SK-N-SH treated with all-trans-retinoic acid at 6 μM for 48 hours (cell line): ENCODE data around the gene ZMYND11.

ENCODE experiments used
- CSDC2 ChIP-seq: fragments of 250-450 bp; sonication (Bioruptor Pico); IDR thresholded peaks from 2 replicates; pipeline ENCODE4 v1.5.0; 2020; ENCODE audit warnings: mild to moderate bottlenecking, moderate library complexity
- RARB ChIP-seq: fragments of 250-450 bp; sonication (Bioruptor Pico); IDR thresholded peaks from 2 replicates; pipeline ENCODE4 v1.8.0; 2021; ENCODE audit warnings: mild to moderate bottlenecking, moderate library complexity
- ZNF70 ChIP-seq: fragments of 450-650 bp; formaldehyde crosslinking; IDR thresholded peaks from 2 replicates; pipeline ENCODE4 v1.5.0; 2020; ENCODE audit warnings: mild to moderate bottlenecking, moderate library complexity
- TF ChIP-seq, protein P1 (sequence below): fragments of 250-450 bp; sonication (Bioruptor Pico); IDR thresholded peaks from 2 replicates; pipeline ENCODE4 v1.5.1; 2021; ENCODE audit warnings: mild to moderate bottlenecking, moderate library complexity
- TF ChIP-seq, protein P2 (sequence below): fragments of 250-450 bp; sonication (Bioruptor Pico); IDR thresholded peaks from 2 replicates; pipeline ENCODE4 v1.5.1; 2020; ENCODE audit warnings: low read depth, mild to moderate bottlenecking, moderate library complexity

DNA sequence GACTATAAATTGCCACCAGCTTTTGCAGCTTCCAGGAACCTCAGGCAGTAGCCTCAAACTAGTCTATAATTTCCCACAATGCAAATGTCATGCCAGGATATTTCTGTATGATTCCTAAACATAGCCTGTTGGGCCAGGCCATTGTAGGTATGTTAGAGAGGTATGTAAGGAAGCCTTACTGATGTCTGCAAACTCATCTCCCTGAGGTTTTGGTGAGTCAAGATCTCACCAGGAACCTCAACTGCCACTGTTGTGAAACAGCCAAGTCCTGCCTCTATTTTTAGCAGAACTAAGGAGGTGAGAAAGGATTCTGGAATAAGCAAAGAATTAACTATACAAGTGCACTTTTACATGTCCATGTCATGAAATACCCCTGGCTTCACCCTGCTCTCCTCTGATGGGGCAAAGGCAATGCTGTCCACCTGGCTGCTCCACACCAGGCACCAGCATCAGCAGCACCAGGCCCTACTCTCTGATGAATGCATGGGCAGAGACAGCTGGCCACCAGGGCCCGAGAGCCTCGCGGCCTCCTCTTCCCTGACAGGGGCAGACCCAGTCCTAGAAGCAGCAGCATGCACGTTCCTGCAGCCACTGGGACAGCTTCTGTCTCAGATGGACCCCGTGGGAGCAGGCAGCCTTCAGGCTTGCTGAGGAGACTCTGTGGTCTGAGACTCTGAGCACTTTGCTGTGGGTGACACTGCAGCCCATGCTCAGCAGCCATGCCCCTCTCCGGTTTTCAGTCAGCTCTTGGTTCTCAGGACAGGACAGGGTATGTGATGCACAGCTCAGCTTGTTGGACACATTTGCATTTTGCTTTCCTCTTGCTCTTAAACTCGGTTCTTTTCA lies 147.3 kb downstream of the ZMYND11 start:
- no peak for TF ChIP-seq ZNF70 (CRISPR knock-in tag)
- TF ChIP-seq, protein P1, sequence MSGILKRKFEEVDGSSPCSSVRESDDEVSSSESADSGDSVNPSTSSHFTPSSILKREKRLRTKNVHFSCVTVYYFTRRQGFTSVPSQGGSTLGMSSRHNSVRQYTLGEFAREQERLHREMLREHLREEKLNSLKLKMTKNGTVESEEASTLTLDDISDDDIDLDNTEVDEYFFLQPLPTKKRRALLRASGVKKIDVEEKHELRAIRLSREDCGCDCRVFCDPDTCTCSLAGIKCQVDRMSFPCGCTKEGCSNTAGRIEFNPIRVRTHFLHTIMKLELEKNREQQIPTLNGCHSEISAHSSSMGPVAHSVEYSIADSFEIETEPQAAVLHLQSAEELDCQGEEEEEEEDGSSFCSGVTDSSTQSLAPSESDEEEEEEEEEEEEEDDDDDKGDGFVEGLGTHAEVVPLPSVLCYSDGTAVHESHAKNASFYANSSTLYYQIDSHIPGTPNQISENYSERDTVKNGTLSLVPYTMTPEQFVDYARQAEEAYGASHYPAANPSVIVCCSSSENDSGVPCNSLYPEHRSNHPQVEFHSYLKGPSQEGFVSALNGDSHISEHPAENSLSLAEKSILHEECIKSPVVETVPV (CRISPR knock-in tag): no peak
- TF ChIP-seq, protein P2, sequence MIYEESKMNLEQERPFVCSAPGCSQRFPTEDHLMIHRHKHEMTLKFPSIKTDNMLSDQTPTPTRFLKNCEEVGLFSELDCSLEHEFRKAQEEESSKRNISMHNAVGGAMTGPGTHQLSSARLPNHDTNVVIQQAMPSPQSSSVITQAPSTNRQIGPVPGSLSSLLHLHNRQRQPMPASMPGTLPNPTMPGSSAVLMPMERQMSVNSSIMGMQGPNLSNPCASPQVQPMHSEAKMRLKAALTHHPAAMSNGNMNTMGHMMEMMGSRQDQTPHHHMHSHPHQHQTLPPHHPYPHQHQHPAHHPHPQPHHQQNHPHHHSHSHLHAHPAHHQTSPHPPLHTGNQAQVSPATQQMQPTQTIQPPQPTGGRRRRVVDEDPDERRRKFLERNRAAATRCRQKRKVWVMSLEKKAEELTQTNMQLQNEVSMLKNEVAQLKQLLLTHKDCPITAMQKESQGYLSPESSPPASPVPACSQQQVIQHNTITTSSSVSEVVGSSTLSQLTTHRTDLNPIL (CRISPR knock-in tag): no peak
- no peak for TF ChIP-seq CSDC2
- TF ChIP-seq RARB (CRISPR knock-in tag): no peak
